Testis (tissue), 3 donors: Measurements from ENCODE around the gene PKHD1. TPM values are rescaled to one million over a fixed set of nuclear protein-coding genes. Genes with fewer than 3 reads are reported as not detected.
"Not testable (repeated sequence)": the region's sequence is repeated elsewhere in the genome, so short reads cannot be mapped to it uniquely, and the experiment has no call there.

Experiments
- DNase-seq: peaks from one replicate; pipeline ENCODE4 v3.0.0-alpha.2; 2019
- H3K27ac ChIP-seq, 2 donors: fragments of 200-600 bp; sonication (generic); one replicate each; pipeline ENCODE4 v1.5.1; 2019
- H3K27me3 ChIP-seq: fragments of 200-600 bp; sonication (generic); one replicate; pipeline ENCODE4 v1.5.1; 2019
- H3K36me3 ChIP-seq: fragments of 200-600 bp; sonication (generic); one replicate; pipeline ENCODE4 v1.5.1; 2017; ENCODE audit warnings: low read depth; ENCODE audit errors: missing control alignments
- H3K4me1 ChIP-seq: fragments of 200-600 bp; sonication (generic); one replicate; pipeline ENCODE4 v1.5.1; 2019
- H3K4me3 ChIP-seq, 2 donors: fragments of 200-600 bp; sonication (generic); one replicate each; pipeline ENCODE4 v1.5.1; 2017 to 2019
- H3K9me3 ChIP-seq: fragments of 200-600 bp; sonication (generic); one replicate; pipeline ENCODE4 v1.5.1; 2017
- CTCF ChIP-seq, 3 experiments: fragments of 450-650 bp in 2 of 3; fragments of 200-600 bp in 1 of 3; sonication (generic) in 1 of 3; IDR thresholded peaks; one replicate each; pipeline ENCODE4 v1.5.1; 2016 to 2019; ENCODE audit warnings: antibody characterized with exemption in 3 of 3, mild to moderate bottlenecking in 2 of 3, moderate library complexity in 1 of 3
- POLR2A ChIP-seq: fragments of 450-650 bp; IDR thresholded peaks from one replicate; pipeline ENCODE4 v1.6.1; 2017; ENCODE audit warnings: antibody characterized with exemption, mild to moderate bottlenecking, moderate library complexity
- WGBS, 2 donors: methylation state at CpG; one replicate each; pipeline ENCODE4 v1.1.5; 2018; 5-methylcytosine and 5-hydroxymethylcytosine counted together
- intact Hi-C: fragments of 100-400 bp; cut with DNase I; formaldehyde crosslinking; loops from one replicate; pipeline ENCODE4 v1.15.1; 2023; ENCODE audit warnings: low total_unique reads
- polyA plus RNA-seq: library from polyadenylated mRNA; stranded (reverse); fragments of 350-450 nt; fragmentation: Illumina TruSeq; extraction: RNeasy Lipid Tissue Mini Kit (QIAGEN cat#74804); gene quantifications from one replicate; pipeline ENCODE4 v1.2.3, GENCODE V29; 2014; ENCODE audit warnings: low read depth, low replicate concordance; ENCODE audit not compliant: insufficient read depth
- total RNA-seq, 2 donors: library from RNA; depleted of rRNA; stranded (reverse); fragments of >200 nt; gene quantifications; one replicate each; pipeline ENCODE4 v1.2.3, GENCODE V29; 2016

PKHD1 gene
- total and polyA plus RNA-seq, 3 donors from 2014 or later = 1.3 to 2.3 (median 1.7) TPM

GRCh38 chr6:51954681-51955080 lies 132.7 kb downstream of the PKHD1 start:
- Histone ChIP-seq H3K27me3 (no peaks in the 10 kb centered on the region), H3K4me3 (no peak overlapping the region), H3K27ac (peak overlapping the region in 1 of 2 donors; percentile 55), H3K4me1 (peaks cover 10% of the 10 kb centered on the region), H3K9me3 (no peaks in the 10 kb centered on the region), H3K36me3 (no peaks in the 10 kb centered on the region)
- WGBS, 2 donors = 64 to 66% methylated on average over 3 of the region's 3 CpGs
- intact Hi-C loops = no loop called here
- TF ChIP-seq CTCF (IDR thresholded peaks at IDR 0.05) (no peak), POLR2A (no peak)
- no peak for DNase-seq

- Histone ChIP-seq H3K4me3 (no peak overlapping the region), H3K4me1 (peaks cover 10% of the 10 kb centered on the region), H3K36me3 (no peaks in the 10 kb centered on the region), H3K9me3 (no peaks in the 10 kb centered on the region), H3K27ac (peak overlapping the region in 1 of 2 donors; percentile 55), H3K27me3 (no peaks in the 10 kb centered on the region)
- intact Hi-C loops = no loop called here
- TF ChIP-seq CTCF (IDR thresholded peaks at IDR 0.05) = no peak
- TF ChIP-seq POLR2A = no peak
- no peak for DNase-seq
Observed at GRCh38 chr6:51953246-51953645, 134.2 kb downstream of the PKHD1 start.

GRCh38 chr6:51951924-51952323 lies 135.5 kb downstream of the PKHD1 start:
- H3K4me3 ChIP-seq = no peak overlapping the region
- intact Hi-C loops = no loop called here
- no peaks in the 10 kb centered on the region for H3K9me3 ChIP-seq
- H3K27ac ChIP-seq = peak overlapping the region in 1 of 2 donors; percentile 66
- peaks cover 10% of the 10 kb centered on the region for H3K4me1 ChIP-seq
- H3K27me3 ChIP-seq = no peaks in the 10 kb centered on the region
- no peaks in the 10 kb centered on the region for H3K36me3 ChIP-seq
- DNase-seq = no peak
- TF ChIP-seq CTCF (IDR thresholded peaks at IDR 0.05) = no peak
- no peak for TF ChIP-seq POLR2A

GRCh38 chr6:51949526-51949925 lies 137.9 kb downstream of the PKHD1 start:
- Histone ChIP-seq H3K27ac (no peak overlapping the region), H3K4me3 (no peak overlapping the region), H3K4me1 (peaks cover 8% of the 10 kb centered on the region), H3K27me3 (no peaks in the 10 kb centered on the region), H3K36me3 (no peaks in the 10 kb centered on the region), H3K9me3 (no peaks in the 10 kb centered on the region)
- no peak for DNase-seq
- 35 to 80% methylated on average over 5 of the region's 5 CpGs for WGBS, 2 donors
- TF ChIP-seq CTCF (IDR thresholded peaks at IDR 0.05) (no peak), POLR2A (no peak)
- intact Hi-C loops = no loop called here

- H3K27me3 ChIP-seq, intact Hi-C loops: not testable (repeated sequence)
- WGBS, 2 donors = 75 to 82% methylated on average over 2 of the region's 2 CpGs
Observed at GRCh38 chr6:51939695-51940094, 147.7 kb downstream of the PKHD1 start.

More at GRCh38 chr6:51939695-51940094, 147.7 kb downstream of the PKHD1 start:
- H3K4me1 ChIP-seq, DNase-seq, H3K9me3 ChIP-seq, H3K36me3 ChIP-seq, H3K4me3 ChIP-seq, H3K27ac ChIP-seq: not testable (repeated sequence)
